22Rv1 (cell line): ENCODE results near the gene PRXL2A.
"Not testable (repeated sequence)": the region's sequence is repeated elsewhere in the genome, so short reads cannot be mapped to it uniquely, and the experiment has no call there.

Source experiments
- H3K27ac ChIP-seq: fragments of 450-650 bp; 2 replicates; pipeline ENCODE4 v1.5.1; 2017
- ZFX ChIP-seq: fragments of 450-650 bp; IDR thresholded peaks from 2 replicates; pipeline ENCODE4 v1.6.1; 2017; ENCODE audit warnings: antibody characterized with exemption, borderline replicate concordance
- TF ChIP-seq, protein P1 (sequence below): fragments of 450-650 bp; IDR thresholded peaks from 2 replicates; pipeline ENCODE4 v1.5.1; 2017; ENCODE audit warnings: mild to moderate bottlenecking

The PRXL2A gene

DNA sequence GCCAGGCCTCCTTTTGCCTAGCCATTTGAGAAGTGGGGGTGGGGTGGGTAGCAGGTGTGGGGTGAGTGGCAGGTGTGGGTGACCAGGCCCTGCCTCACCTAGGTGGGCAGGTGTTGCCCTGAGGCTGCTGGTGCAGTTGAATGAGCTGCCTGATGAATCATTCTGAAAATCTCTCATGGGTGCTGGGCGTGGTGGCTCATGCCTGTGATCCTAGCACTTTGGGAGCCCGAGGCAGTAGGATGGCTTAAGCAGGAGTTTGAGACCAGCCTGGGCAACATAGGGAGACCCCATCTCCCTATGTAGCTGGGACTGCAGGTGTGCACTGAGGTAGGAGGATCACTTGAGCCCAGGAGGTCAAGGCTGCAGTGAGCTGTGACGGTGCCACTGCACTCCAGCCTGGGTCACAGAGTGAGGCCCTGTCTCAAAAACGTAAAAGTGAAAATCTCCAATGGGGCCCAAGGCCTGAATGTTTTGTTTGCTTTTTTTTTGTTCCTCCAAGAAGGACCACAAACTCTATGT lies 63.4 kb downstream of the PRXL2A start:
- no peak overlapping the region for H3K27ac ChIP-seq
- TF ChIP-seq, protein P1, sequence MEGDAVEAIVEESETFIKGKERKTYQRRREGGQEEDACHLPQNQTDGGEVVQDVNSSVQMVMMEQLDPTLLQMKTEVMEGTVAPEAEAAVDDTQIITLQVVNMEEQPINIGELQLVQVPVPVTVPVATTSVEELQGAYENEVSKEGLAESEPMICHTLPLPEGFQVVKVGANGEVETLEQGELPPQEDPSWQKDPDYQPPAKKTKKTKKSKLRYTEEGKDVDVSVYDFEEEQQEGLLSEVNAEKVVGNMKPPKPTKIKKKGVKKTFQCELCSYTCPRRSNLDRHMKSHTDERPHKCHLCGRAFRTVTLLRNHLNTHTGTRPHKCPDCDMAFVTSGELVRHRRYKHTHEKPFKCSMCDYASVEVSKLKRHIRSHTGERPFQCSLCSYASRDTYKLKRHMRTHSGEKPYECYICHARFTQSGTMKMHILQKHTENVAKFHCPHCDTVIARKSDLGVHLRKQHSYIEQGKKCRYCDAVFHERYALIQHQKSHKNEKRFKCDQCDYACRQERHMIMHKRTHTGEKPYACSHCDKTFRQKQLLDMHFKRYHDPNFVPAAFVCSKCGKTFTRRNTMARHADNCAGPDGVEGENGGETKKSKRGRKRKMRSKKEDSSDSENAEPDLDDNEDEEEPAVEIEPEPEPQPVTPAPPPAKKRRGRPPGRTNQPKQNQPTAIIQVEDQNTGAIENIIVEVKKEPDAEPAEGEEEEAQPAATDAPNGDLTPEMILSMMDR = no peak
- TF ChIP-seq ZFX = no peak

DNA sequence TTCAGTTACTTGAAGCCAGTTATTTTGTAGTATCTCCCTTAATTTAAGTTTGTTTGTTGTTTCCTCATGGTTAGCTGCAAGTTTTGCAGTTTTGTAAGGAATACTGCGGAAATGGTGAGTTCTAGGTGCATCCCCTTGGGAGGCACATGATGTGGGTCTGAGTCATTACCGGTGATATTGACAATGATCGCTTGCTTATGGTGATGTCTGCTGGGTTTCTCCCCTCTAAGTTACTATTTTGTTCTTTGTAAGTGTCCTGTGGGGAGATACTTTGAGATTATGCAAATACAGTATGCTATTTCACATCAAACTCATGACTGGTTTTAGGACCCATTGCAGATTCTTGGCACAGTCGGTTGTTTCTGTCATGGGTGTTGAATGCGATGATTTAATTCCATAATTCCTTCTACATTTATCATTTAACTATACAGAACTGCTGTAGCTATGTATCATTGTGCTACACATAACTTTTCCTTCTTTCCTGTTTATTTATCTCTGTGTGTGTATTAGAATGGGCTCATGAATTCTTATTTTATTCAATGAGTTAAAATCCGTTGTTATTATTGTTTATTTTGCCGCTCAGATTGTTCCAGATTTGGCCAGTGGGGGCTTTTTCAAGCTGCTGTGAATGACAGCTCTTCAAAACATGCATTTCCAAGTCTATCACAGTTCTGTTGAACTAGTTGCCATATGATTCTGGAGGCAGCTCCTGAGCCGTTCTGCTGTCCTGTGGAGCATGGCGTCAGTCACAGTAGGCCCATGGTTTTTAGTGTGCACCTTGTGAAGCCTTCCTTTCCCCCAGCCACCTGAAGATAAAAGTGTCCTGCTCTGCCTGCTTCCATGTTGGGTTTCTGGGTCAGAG lies 64.1 kb downstream of the PRXL2A start:
- TF ChIP-seq, protein P1 = no peak
- TF ChIP-seq ZFX = no peak
- no peak overlapping the region for H3K27ac ChIP-seq

DNA sequence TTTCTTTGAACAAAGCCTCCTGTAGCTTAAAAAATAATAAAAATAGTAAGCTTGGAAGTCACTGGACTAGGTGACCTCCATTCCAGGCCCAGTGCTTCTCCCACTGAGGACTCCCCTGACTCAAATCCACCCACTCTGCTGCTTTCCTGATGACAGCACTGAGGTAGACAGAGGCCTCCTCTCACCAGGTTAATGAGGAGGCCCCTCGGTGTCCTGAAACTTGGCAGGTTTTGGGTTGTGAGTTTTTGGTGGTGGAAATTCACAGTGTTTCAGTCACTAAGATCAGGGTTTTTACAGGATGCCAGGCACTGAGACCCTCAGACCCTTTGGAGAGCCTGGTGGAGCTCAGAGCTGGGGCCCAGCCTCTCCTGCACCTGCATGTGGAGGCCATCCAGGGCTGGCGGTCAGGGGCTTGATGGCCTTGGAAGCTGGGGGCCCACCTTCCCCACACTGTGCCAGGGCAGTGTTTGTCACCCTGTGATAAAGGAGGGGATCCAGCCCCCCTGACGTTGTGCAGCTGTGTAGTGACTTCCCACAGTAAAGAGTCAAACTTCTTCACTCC lies 64.8 kb downstream of the PRXL2A start:
- H3K27ac ChIP-seq = no peak overlapping the region

DNA sequence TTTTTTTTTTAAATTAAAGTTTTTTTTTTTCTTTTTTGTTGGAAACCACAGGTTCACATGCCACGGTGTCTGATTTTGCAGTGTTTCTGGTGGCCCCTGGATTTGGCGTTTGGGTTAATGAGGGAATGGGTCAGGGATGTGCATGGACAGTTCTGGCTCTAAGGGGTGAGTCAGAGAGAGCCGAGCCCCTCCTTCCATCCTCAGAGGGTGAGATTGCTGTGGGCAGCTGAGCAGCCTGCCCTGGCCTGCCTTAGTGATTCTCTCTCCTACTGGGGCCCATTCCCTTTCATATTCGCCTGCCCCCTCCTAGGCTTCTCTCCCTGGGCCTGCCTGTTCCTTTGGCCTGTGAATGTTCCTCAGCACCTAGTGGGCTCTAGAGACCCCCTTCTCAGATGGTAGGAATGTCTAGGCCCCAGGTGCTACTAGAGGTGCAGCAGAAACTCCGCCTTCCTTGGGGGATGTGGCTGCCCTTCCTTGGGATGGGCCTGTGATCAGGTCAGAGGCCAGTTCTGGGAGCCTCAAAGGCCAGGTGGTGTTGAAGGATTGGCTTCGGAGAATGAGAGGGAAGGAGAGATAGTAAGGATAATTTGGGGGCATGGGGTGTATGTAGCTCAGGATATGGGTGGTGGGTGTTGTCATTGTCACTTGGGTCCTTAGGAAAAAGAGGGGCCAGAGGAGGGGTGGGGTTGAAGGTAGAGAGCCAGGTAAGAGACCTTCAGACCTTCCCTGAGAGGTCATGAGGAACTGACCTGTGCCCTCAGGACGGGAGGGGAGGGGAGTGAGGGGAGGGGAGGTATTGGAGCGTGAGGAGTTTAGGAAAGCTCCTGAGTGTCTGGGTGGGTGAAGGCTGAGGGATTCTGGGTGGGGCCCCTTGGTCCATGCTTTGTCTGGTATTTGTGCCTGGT lies 65.6 kb downstream of the PRXL2A start:
- no peak for TF ChIP-seq ZFX
- TF ChIP-seq, protein P1 = no peak
- H3K27ac ChIP-seq = no peak overlapping the region

More for the DNA sequence above, 64.8 kb downstream of the PRXL2A start:
- TF ChIP-seq, protein P1 = no peak
- no peak for TF ChIP-seq ZFX

DNA sequence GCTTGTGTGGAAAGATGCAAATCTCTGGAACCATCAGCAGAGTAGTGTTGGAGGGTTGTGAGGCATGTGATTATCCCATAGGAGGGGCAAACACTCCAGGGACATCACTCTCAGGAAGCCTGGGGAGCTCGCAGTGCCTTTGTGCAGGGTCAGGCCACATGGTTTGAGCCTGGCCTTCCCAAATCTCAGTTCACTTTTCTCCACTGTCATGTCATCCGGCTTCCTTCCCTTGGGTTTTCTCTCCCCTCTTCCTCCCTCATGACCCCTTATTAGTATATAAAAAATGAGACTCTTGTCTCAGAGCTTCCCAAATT lies 66.2 kb downstream of the PRXL2A start:
- H3K27ac ChIP-seq = no peak overlapping the region

DNA sequence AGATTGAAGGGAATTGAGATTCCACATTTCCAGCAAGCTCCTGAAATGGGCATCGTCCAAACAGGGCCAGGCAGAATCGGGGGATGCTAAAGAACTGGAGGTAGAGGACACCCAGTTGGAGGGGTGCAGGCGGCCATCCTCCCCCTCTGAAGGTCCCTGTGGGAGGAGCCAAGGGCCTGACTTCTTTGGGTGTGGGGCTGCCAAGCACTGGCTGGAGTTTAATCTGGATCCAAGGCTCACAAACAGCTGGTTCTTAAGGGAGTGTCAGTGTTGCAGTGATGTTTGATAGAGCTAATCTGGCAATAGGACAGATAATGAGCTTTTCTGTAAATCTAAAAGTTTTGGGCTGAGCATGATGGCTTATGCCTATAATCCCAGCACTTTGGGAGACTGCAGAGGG lies 66.6 kb downstream of the PRXL2A start:
- no peak overlapping the region for H3K27ac ChIP-seq
- TF ChIP-seq, protein P1 = no peak
- no peak for TF ChIP-seq ZFX

More for the DNA sequence above, 66.2 kb downstream of the PRXL2A start:
- TF ChIP-seq ZFX = no peak
- TF ChIP-seq, protein P1 = no peak

DNA sequence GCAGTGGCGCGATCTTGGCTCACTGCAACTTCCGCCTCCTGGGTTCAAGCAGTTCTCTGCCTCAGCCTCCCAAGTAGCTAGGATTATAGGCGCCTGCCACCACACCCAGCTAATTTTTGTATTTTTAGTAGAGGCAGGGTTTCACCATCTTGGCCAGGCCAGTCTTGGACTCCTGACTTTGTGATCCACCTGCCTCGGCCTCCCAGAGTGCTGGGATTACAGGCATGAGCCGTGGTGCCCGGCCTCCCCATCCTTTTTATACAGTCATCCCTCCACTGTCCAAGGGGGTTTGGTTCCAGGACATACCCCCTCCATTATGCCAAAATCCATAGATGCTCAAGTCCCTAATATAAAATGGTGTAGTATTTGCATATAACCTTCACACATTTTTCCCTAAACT lies 67.3 kb downstream of the PRXL2A start:
- H3K27ac ChIP-seq = not testable (repeated sequence)
